ENCODE results near the gene BIRC7.

Gene BIRC7, protein sequence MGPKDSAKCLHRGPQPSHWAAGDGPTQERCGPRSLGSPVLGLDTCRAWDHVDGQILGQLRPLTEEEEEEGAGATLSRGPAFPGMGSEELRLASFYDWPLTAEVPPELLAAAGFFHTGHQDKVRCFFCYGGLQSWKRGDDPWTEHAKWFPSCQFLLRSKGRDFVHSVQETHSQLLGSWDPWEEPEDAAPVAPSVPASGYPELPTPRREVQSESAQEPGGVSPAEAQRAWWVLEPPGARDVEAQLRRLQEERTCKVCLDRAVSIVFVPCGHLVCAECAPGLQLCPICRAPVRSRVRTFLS

DNA sequence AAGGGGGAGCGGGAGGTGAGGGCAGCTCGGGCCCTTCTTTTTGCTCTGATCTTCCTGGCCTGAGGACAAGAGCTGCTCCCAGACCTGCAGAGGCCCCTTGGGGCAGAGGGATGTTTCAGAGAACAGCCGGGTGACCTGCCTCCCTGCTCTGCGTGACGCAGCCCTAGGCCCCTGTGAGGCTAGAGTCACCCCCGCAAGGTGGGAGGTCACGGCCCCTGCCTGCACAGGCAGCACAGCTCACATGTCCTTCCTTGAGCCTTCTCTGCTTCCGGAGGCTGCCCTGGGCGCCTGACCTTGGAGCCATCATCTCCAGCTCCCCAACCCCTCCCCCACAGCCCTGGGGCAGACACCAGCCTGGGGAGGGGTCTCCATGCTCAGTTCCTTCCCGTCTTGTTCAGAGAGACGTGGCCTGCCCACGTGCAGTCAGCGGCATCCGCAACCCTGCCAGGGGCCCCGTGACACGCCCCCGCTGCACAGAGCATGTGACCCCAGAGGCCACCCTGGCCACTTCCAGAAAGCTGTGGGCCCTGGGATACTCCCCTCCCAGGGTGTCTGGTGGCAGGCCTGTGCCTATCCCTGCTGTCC lies at the start of gene BIRC7:
BIRC7 (plus strand) TSS at position 507 of the 585 bp plus-strand sequence. CDS start 192 bp downstream, outside the sequence.
- in situ Hi-C loops (cut with MboI; ENCODE audit: low sequenced_read_pairs, unreplicated experiment), result no loop called here
- DNase-seq (ENCODE audit: low spot score), result no peak
- TF ChIP-seq, protein P1, sequence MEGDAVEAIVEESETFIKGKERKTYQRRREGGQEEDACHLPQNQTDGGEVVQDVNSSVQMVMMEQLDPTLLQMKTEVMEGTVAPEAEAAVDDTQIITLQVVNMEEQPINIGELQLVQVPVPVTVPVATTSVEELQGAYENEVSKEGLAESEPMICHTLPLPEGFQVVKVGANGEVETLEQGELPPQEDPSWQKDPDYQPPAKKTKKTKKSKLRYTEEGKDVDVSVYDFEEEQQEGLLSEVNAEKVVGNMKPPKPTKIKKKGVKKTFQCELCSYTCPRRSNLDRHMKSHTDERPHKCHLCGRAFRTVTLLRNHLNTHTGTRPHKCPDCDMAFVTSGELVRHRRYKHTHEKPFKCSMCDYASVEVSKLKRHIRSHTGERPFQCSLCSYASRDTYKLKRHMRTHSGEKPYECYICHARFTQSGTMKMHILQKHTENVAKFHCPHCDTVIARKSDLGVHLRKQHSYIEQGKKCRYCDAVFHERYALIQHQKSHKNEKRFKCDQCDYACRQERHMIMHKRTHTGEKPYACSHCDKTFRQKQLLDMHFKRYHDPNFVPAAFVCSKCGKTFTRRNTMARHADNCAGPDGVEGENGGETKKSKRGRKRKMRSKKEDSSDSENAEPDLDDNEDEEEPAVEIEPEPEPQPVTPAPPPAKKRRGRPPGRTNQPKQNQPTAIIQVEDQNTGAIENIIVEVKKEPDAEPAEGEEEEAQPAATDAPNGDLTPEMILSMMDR (IDR thresholded peaks at IDR 0.05; ENCODE audit: borderline replicate concordance, control extremely low read depth, extremely low read depth, insufficient read depth, missing control alignments), result no peak

DNA sequence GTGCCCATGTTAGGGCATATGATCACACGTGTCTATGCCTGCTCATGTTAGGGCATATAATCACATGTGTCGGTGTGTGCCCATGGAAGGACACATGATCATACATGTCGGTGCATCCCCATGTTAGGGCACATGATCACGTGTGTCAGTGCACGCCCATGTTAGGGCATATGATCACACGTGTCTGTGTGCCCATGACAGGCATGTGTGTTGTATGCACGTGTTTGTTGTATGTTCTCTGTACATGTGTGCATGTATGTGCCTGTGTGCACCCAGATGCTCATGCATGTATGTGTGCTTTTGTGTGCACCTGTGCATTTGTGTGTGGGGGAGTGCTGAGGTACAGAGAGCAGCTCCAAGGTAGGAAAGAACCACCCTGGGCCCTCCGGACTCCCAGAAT lies 49.6 kb upstream of the BIRC7 start:
- TF ChIP-seq, protein P1 (IDR thresholded peaks at IDR 0.05; ENCODE audit: borderline replicate concordance, control extremely low read depth, extremely low read depth, insufficient read depth, missing control alignments), result no peak
- in situ Hi-C loops (cut with MboI; ENCODE audit: low sequenced_read_pairs, unreplicated experiment), result no loop called here
- no peak for DNase-seq (ENCODE audit: low spot score)

DNA sequence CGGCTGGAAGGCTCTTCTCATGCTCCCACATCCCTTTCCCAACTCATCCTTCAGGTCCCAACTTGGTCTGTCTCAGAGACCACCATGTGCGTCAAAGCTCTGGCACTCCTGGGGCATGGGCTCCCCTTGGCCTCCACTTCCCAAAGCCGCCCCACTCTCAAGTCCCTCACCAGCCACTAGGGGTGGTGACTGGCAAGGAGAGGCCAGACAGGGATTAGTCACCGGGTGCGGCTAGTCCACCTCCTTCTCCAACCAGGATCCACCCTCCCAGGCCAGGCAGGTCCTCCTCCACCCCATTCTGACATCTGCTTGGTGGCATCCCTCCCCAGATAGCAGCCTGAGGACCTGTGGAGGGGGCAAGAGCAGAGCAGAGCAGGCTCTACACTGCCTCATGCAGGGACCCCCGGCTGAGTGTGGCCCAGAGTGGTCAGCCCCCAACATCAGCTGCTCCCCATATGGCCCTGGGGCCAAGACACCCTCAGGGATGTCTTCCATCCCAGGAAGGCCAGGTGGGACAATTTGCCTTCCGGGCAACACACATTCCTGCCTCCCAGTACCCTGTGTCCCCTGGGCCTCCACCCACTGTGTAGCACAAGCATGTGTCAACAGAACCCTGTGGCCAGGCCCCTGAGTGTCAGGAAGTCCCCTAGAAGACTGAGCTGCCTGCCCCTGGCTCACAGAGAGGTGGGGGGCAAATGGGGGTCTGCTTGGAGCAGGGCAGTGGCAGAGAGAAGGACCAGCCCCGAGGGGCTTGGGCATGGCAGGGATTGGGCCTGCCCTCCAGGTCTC lies 49.0 kb upstream of the BIRC7 start:
- TF ChIP-seq, protein P1 (IDR thresholded peaks at IDR 0.05; ENCODE audit: borderline replicate concordance, control extremely low read depth, extremely low read depth, insufficient read depth, missing control alignments), result no peak
- in situ Hi-C loops (cut with MboI; ENCODE audit: low sequenced_read_pairs, unreplicated experiment), result no loop called here
- no peak for DNase-seq (ENCODE audit: low spot score)

DNA sequence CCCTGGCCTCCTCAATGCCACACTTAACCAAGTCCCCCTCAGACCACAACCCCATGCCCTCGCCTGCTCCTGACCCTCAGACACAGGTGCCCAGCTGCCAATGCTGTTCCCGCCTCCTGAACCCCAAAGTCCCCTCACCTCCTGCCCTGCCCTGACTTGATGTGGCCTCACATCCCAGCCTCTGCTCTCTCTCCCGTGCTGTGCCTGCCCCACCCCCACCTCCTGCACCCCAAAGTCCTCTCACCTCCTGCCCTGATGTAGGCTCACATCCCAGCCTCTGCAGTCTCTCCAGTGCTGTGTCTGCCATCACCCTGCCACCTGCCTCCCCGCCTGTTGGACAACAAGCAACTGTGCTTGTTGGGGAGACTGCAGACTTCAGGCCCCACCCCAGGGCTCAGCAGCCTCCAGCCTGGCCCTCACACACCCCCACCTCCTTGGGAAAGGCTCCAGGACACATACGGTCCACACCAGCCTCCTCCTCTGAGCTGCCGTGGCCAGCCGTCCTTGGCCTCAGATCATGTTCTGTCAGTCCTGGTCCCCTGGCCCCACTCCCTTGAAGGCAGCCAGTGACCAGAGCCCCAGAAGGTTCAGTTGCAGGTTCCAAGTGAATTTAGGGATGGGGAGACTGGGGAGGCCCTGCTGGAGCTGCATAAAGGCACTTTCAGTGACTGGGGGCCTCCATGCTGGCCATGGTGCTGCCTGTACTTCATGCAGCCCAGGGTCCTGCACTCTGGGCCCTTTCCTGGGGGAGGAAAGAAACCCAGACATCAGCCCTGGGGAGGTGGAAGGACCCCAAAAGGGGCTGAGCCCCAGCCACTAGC lies 48.2 kb upstream of the BIRC7 start:
- TF ChIP-seq, protein P1 (IDR thresholded peaks at IDR 0.05; ENCODE audit: borderline replicate concordance, control extremely low read depth, extremely low read depth, insufficient read depth, missing control alignments), result no peak
- in situ Hi-C loops (cut with MboI; ENCODE audit: low sequenced_read_pairs, unreplicated experiment), result no loop called here

DNA sequence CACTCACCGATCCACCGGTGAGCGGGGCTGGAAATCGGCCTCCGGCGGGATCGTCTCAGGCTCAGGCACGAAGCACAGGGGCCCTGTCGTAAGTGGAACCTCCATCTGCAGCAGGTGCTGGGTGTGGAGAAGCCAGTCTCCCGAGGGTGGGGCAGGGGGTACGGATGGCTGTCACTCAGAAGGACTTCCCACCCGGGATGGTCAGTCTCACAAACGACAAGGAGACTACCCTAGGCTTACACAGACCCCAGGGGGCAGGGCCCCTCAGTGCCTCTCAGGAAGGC lies 47.6 kb upstream of the BIRC7 start:
- in situ Hi-C loops (cut with MboI; ENCODE audit: low sequenced_read_pairs, unreplicated experiment), result no loop called here
- TF ChIP-seq, protein P1 (IDR thresholded peaks at IDR 0.05; ENCODE audit: borderline replicate concordance, control extremely low read depth, extremely low read depth, insufficient read depth, missing control alignments), result no peak
- DNase-seq (ENCODE audit: low spot score), result no peak

More for the DNA sequence above, 48.2 kb upstream of the BIRC7 start:
- DNase-seq (ENCODE audit: low spot score), result no peak

Data from GM13976 (cell line).